ENCODE data around the gene DEPP1. TPM values are rescaled to one million over a fixed set of nuclear protein-coding genes. Genes with fewer than 3 reads are reported as not detected.
"Not testable (repeated sequence)": the region's sequence is repeated elsewhere in the genome, so short reads cannot be mapped to it uniquely, and the experiment has no call there.

Gene DEPP1
- 8.0 to 11.1 TPM (median 10.1 TPM) in 3 replicates for total RNA-seq

GRCh38 chr10:44978570-44979280, at the start of gene DEPP1:
Gene DEPP1, minus strand, starts transcription at chr10:44978809. Its CDS starts 779 bp downstream, at chr10:44978030.
- no peaks in the 10 kb centered on the region for H3K9me3 Mint-ChIP-seq
- no peaks in the 10 kb centered on the region for H3K27me3 Mint-ChIP-seq (ENCODE audit: low read depth)
- peak; percentile 82 to 89 for DNase-seq (ENCODE audit: low spot score in 2 of 2, unreplicated experiment in 2 of 2)
- peaks cover 72% of the 10 kb centered on the region for H3K4me1 Mint-ChIP-seq
- H3K27ac Mint-ChIP-seq, result peak within 1 kb of the TSS; percentile 91
- no peak for TF ChIP-seq CTCF (IDR thresholded peaks at IDR 0.05; ENCODE audit: unreplicated experiment)
- peak within 1 kb of the TSS; percentile 72 for H3K4me3 Mint-ChIP-seq
- no peaks in the 10 kb centered on the region for H3K36me3 Mint-ChIP-seq

GRCh38 chr10:45023426-45023825, 44.8 kb upstream of the DEPP1 start:
- no peak for TF ChIP-seq CTCF (IDR thresholded peaks at IDR 0.05; ENCODE audit: unreplicated experiment)
- no peak overlapping the region for H3K27ac Mint-ChIP-seq
- H3K36me3 Mint-ChIP-seq, result no peaks in the 10 kb centered on the region
- peaks cover 22% of the 10 kb centered on the region for H3K9me3 Mint-ChIP-seq
- H3K4me3 Mint-ChIP-seq, result no peak overlapping the region
- H3K4me1 Mint-ChIP-seq, result no peaks in the 10 kb centered on the region
- H3K27me3 Mint-ChIP-seq (ENCODE audit: low read depth), result peaks cover 1% of the 10 kb centered on the region
- DNase-seq (ENCODE audit: low spot score in 2 of 2, unreplicated experiment in 2 of 2), result no peak

- DNase-seq (ENCODE audit: low spot score in 2 of 2, unreplicated experiment in 2 of 2), result no peak
- no peaks in the 10 kb centered on the region for H3K27me3 Mint-ChIP-seq (ENCODE audit: low read depth)
- H3K9me3 Mint-ChIP-seq, result peaks cover 4% of the 10 kb centered on the region
- no peaks in the 10 kb centered on the region for H3K36me3 Mint-ChIP-seq
- no peak for TF ChIP-seq CTCF (IDR thresholded peaks at IDR 0.05; ENCODE audit: unreplicated experiment)
- no peak overlapping the region for H3K4me3 Mint-ChIP-seq
- no peaks in the 10 kb centered on the region for H3K4me1 Mint-ChIP-seq
- no peak overlapping the region for H3K27ac Mint-ChIP-seq
Measured at GRCh38 chr10:45015590-45015989, 37.0 kb upstream of the DEPP1 start.

- not testable (repeated sequence) for H3K9me3 Mint-ChIP-seq; H3K4me1 Mint-ChIP-seq; H3K4me3 Mint-ChIP-seq; DNase-seq (ENCODE audit: low spot score in 2 of 2, unreplicated experiment in 2 of 2); H3K27me3 Mint-ChIP-seq (ENCODE audit: low read depth); H3K36me3 Mint-ChIP-seq; H3K27ac Mint-ChIP-seq
Measured at GRCh38 chr10:45014557-45014956, 35.9 kb upstream of the DEPP1 start.

- H3K9me3 Mint-ChIP-seq, result peaks cover 4% of the 10 kb centered on the region
- TF ChIP-seq CTCF (IDR thresholded peaks at IDR 0.05; ENCODE audit: unreplicated experiment), result peak; percentile 74
- no peak for DNase-seq (ENCODE audit: low spot score in 2 of 2, unreplicated experiment in 2 of 2)
- no peak overlapping the region for H3K4me3 Mint-ChIP-seq
- no peaks in the 10 kb centered on the region for H3K4me1 Mint-ChIP-seq
- H3K36me3 Mint-ChIP-seq, result peaks cover 12% of the 10 kb centered on the region
- H3K27me3 Mint-ChIP-seq (ENCODE audit: low read depth), result no peaks in the 10 kb centered on the region
- H3K27ac Mint-ChIP-seq, result no peak overlapping the region
Measured at GRCh38 chr10:45008524-45009161, 30.0 kb upstream of the DEPP1 start.

- Mint-ChIP-seq H3K9me3 (no peaks in the 10 kb centered on the region), H3K4me3 (no peak overlapping the region), H3K27ac (peak overlapping the region; percentile 30), H3K36me3 (peaks cover 18% of the 10 kb centered on the region), H3K27me3 (ENCODE audit: low read depth) (no peaks in the 10 kb centered on the region), H3K4me1 (peaks cover 13% of the 10 kb centered on the region)
- no peak for TF ChIP-seq CTCF (IDR thresholded peaks at IDR 0.05; ENCODE audit: unreplicated experiment)
- no peak for DNase-seq (ENCODE audit: low spot score in 2 of 2, unreplicated experiment in 2 of 2)
Measured at GRCh38 chr10:45006276-45007030, 27.8 kb upstream of the DEPP1 start.
